ENCODE results near the gene AK2.

The AK2 gene

GRCh38 chr1:33004613-33005012 is 32.1 kb downstream of the AK2 start:
- TF ChIP-seq RARB (CRISPR knock-in tag; IDR thresholded peaks at IDR 0.05), result no peak
- no peak for TF ChIP-seq CREB5 (CRISPR knock-in tag; IDR thresholded peaks at IDR 0.05; ENCODE audit: low read depth)
- no peak for TF ChIP-seq PPARA (CRISPR knock-in tag; IDR thresholded peaks at IDR 0.05; ENCODE audit: borderline replicate concordance)
- TF ChIP-seq ZFP30 (CRISPR knock-in tag; IDR thresholded peaks at IDR 0.05), result no peak
- TF ChIP-seq ESRRG (CRISPR knock-in tag; IDR thresholded peaks at IDR 0.05), result no peak
- no peak for TF ChIP-seq ZFP3 (CRISPR knock-in tag; IDR thresholded peaks at IDR 0.05)
- no peak for TF ChIP-seq ISL1 (CRISPR knock-in tag; IDR thresholded peaks at IDR 0.05)
- TF ChIP-seq BACH2 (CRISPR knock-in tag; IDR thresholded peaks at IDR 0.05; ENCODE audit: borderline replicate concordance), result no peak
- TF ChIP-seq ZNF565 (CRISPR knock-in tag; conservative IDR thresholded peaks at IDR 0.05; ENCODE audit: low read depth), result no peak
- TF ChIP-seq, protein P1, sequence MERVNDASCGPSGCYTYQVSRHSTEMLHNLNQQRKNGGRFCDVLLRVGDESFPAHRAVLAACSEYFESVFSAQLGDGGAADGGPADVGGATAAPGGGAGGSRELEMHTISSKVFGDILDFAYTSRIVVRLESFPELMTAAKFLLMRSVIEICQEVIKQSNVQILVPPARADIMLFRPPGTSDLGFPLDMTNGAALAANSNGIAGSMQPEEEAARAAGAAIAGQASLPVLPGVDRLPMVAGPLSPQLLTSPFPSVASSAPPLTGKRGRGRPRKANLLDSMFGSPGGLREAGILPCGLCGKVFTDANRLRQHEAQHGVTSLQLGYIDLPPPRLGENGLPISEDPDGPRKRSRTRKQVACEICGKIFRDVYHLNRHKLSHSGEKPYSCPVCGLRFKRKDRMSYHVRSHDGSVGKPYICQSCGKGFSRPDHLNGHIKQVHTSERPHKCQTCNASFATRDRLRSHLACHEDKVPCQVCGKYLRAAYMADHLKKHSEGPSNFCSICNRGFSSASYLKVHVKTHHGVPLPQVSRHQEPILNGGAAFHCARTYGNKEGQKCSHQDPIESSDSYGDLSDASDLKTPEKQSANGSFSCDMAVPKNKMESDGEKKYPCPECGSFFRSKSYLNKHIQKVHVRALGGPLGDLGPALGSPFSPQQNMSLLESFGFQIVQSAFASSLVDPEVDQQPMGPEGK (CRISPR knock-in tag; IDR thresholded peaks at IDR 0.05; ENCODE audit: borderline replicate concordance), result no peak
- TF ChIP-seq, protein P2, sequence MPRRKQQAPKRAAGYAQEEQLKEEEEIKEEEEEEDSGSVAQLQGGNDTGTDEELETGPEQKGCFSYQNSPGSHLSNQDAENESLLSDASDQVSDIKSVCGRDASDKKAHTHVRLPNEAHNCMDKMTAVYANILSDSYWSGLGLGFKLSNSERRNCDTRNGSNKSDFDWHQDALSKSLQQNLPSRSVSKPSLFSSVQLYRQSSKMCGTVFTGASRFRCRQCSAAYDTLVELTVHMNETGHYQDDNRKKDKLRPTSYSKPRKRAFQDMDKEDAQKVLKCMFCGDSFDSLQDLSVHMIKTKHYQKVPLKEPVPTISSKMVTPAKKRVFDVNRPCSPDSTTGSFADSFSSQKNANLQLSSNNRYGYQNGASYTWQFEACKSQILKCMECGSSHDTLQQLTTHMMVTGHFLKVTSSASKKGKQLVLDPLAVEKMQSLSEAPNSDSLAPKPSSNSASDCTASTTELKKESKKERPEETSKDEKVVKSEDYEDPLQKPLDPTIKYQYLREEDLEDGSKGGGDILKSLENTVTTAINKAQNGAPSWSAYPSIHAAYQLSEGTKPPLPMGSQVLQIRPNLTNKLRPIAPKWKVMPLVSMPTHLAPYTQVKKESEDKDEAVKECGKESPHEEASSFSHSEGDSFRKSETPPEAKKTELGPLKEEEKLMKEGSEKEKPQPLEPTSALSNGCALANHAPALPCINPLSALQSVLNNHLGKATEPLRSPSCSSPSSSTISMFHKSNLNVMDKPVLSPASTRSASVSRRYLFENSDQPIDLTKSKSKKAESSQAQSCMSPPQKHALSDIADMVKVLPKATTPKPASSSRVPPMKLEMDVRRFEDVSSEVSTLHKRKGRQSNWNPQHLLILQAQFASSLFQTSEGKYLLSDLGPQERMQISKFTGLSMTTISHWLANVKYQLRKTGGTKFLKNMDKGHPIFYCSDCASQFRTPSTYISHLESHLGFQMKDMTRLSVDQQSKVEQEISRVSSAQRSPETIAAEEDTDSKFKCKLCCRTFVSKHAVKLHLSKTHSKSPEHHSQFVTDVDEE (CRISPR knock-in tag; IDR thresholded peaks at IDR 0.05), result no peak
- no peak for TF ChIP-seq SNAI2 (CRISPR knock-in tag; IDR thresholded peaks at IDR 0.05)
- no peak for TF ChIP-seq ARNTL (CRISPR knock-in tag; IDR thresholded peaks at IDR 0.05; ENCODE audit: borderline replicate concordance, low read depth)
- no peak for TF ChIP-seq ZC3H10 (CRISPR knock-in tag; IDR thresholded peaks at IDR 0.05)
- no peak for ATAC-seq

DNA sequence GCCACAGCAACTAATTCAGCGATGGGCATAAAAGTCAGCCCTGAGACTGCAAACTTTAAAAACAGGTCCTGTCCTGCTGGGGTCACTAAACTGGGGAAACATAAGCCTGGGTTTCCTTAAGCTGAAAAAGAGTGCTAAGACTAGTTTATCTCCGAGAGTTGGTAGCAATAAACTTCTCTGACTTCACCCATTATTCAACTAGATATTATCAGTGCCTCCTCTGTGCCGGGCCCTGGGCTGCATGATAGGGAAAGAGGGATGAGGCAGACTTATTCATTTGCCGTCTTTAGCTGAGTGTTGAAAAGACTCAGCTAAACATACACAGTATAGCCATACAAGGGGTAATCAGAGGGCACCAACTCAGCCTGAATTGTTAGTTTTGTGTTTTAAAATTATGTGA is 33.0 kb downstream of the AK2 start:
- no peak for TF ChIP-seq ARNTL (CRISPR knock-in tag; IDR thresholded peaks at IDR 0.05; ENCODE audit: borderline replicate concordance, low read depth)
- no peak for TF ChIP-seq RARB (CRISPR knock-in tag; IDR thresholded peaks at IDR 0.05)
- TF ChIP-seq, protein P1 (CRISPR knock-in tag; IDR thresholded peaks at IDR 0.05; ENCODE audit: borderline replicate concordance), result no peak
- TF ChIP-seq ISL1 (CRISPR knock-in tag; IDR thresholded peaks at IDR 0.05), result no peak
- TF ChIP-seq ZFP3 (CRISPR knock-in tag; IDR thresholded peaks at IDR 0.05), result no peak
- ATAC-seq, result no peak

DNA sequence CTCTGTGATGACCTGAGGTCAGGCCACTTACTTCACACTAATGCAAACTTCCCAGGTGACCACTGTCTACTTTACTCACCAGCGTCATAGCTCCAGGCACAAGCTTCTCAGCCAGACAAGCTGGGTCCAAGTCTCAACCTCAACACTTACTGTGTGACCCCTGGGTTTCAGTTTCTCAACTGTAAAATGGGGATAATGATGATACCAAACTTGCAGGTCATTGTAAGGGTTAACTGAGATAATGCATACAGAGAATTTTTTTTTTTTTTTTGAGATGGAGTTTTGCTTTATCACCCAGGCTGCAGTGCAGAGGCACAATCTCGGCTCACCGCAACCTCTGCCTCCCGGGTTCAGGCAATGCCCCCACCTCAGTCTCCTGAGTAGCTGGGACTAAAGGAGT is 34.7 kb downstream of the AK2 start:
- ATAC-seq, result no peak
- no peak for TF ChIP-seq TOX (CRISPR knock-in tag; IDR thresholded peaks at IDR 0.05; ENCODE audit: borderline replicate concordance)
- no peak for TF ChIP-seq TCF4 (CRISPR knock-in tag; IDR thresholded peaks at IDR 0.05; ENCODE audit: borderline replicate concordance)
- TF ChIP-seq, protein P2 (CRISPR knock-in tag; IDR thresholded peaks at IDR 0.05), result no peak
- no peak for TF ChIP-seq CREB5 (CRISPR knock-in tag; IDR thresholded peaks at IDR 0.05; ENCODE audit: low read depth)
- no peak for TF ChIP-seq PPARA (CRISPR knock-in tag; IDR thresholded peaks at IDR 0.05; ENCODE audit: borderline replicate concordance)
- TF ChIP-seq ZC3H10 (CRISPR knock-in tag; IDR thresholded peaks at IDR 0.05), result no peak
- no peak for TF ChIP-seq ESRRG (CRISPR knock-in tag; IDR thresholded peaks at IDR 0.05)
- TF ChIP-seq ISL1 (CRISPR knock-in tag; IDR thresholded peaks at IDR 0.05), result no peak
- TF ChIP-seq BACH2 (CRISPR knock-in tag; IDR thresholded peaks at IDR 0.05; ENCODE audit: borderline replicate concordance), result no peak

Data from SK-N-SH treated with all-trans-retinoic acid at 6 μM for 48 hours (cell line).